HCT116 (cell line): Measurements from ENCODE around the gene GLRX3. TPM values are rescaled to one million over a fixed set of nuclear protein-coding genes. Genes with fewer than 3 reads are reported as not detected.
A peak's percentile ranks its signal among the peaks of the same experiment; 100 is the strongest.

Experiments
- ATAC-seq: fragments of 200-7000 bp; cut with Tn5 transposase; 2 replicates; pipeline ENCODE4 v1.9.1; 2020; ENCODE audit warnings: mild to moderate bottlenecking, moderate library complexity
- BruUV-seq: library from RNA; stranded (reverse); fragments of 400-500 nt; replicated peaks from 2 replicates; lab custom pipeline; 2021; lab: Mats Ljungman, UMichigan
- CTCF ChIA-PET: fragments of 300-600 bp; sonication (Branson Sonifier 250); formaldehyde crosslinking; loops from one replicate; lab custom pipeline; 2021; ENCODE audit warnings: antibody characterized with exemption; lab: Charles Lee
- POLR2A ChIA-PET: fragments of 300-600, 350-600 bp; sonication (Branson Sonifier 250); formaldehyde crosslinking; loops from one replicate; lab custom pipeline; 2021; ENCODE audit warnings: antibody characterized with exemption; lab: Charles Lee
- RAD21 ChIA-PET, 2 experiments: fragments of 300-600 bp; sonication (Branson Sonifier 250); formaldehyde crosslinking; loops; one replicate each; lab custom pipeline; 2023; ENCODE audit warnings: low total read pairs in 2 of 2; ENCODE audit not compliant: uncharacterized antibody in 2 of 2, unreplicated experiment in 2 of 2, low non-redundant PET in 1 of 2; lab: Charles Lee
- DNase-seq: peaks from one replicate; pipeline ENCODE4 v3.0.0-alpha.2; 2010; ENCODE audit warnings: low read depth, low spot score
- H2AFZ ChIP-seq: fragments of 200-600 bp; shearing (Covaris generic), sonication (generic); 2 replicates; pipeline ENCODE4 v1.6.1; 2017; ENCODE audit warnings: low read depth, mixed run types, mixed read lengths, antibody characterized with exemption, low read length; ENCODE audit not compliant: poor library complexity, severe bottlenecking
- H3K27ac ChIP-seq: 2 replicates; pipeline ENCODE4 v1.5.1; 2012; ENCODE audit warnings: low read depth, low read length
- H3K27me3 ChIP-seq: fragments of 200-600 bp; sonication (generic); 2 replicates; pipeline ENCODE4 v1.6.1; 2016; ENCODE audit warnings: mixed run types, low read length, mixed read lengths; ENCODE audit not compliant: insufficient read depth
- H3K36me3 ChIP-seq, 2 experiments: fragments of 200-500 bp in 1 of 2; fragments of 200-600 bp in 1 of 2; sonication (Bioruptor generic) in 1 of 2; sonication (generic) in 1 of 2; 2 replicates each; pipeline versions ENCODE4 v1.5.1 to v1.6.1; 2014 to 2016; ENCODE audit warnings: low read length in 2 of 2, inconsistent platforms in 1 of 2, mixed read lengths in 1 of 2, mixed run types in 1 of 2; ENCODE audit not compliant: insufficient read depth in 2 of 2, control insufficient read depth in 1 of 2
- H3K4me1 ChIP-seq, 2 experiments: fragments of 200-600 bp in 1 of 2; sonication (generic) in 1 of 2; 2 replicates each; pipeline versions ENCODE4 v1.5.1 to v1.6.1; 2012 to 2017; ENCODE audit warnings: low read length in 2 of 2, inconsistent platforms in 1 of 2, mild to moderate bottlenecking in 1 of 2, mixed read lengths in 1 of 2, mixed run types in 1 of 2, moderate library complexity in 1 of 2; ENCODE audit not compliant: insufficient read depth in 2 of 2, control insufficient read depth in 1 of 2
- H3K4me2 ChIP-seq: fragments of 200-600 bp; sonication (generic); 2 replicates; pipeline ENCODE4 v1.6.1; 2017; ENCODE audit warnings: mixed run types, low read length, mixed read lengths
- H3K4me3 ChIP-seq, 2 experiments: fragments of 200-600 bp in 1 of 2; sonication (generic) in 1 of 2; replicated peaks in 1 of 2; 2 replicates each; pipeline ENCODE4 v1.5.1; 2011 to 2016; ENCODE audit warnings: low read length in 2 of 2, control low read depth in 1 of 2, low read depth in 1 of 2, mild to moderate bottlenecking in 1 of 2, mixed read lengths in 1 of 2, mixed run types in 1 of 2
- H3K79me2 ChIP-seq: fragments of 200-600 bp; sonication (generic); 2 replicates; pipeline ENCODE4 v1.6.1; 2017; ENCODE audit warnings: mild to moderate bottlenecking, mixed run types, low read length, moderate library complexity, mixed read lengths; ENCODE audit not compliant: insufficient read depth
- H3K9ac ChIP-seq: fragments of 200-600 bp; sonication (generic); 2 replicates; pipeline ENCODE4 v1.6.1; 2016; ENCODE audit warnings: low read length, mixed read lengths
- H3K9me2 ChIP-seq: fragments of 200-600 bp; sonication (generic), shearing (Covaris generic); 2 replicates; pipeline ENCODE4 v1.6.1; 2017; ENCODE audit warnings: mixed run types, mild to moderate bottlenecking, moderate library complexity; ENCODE audit not compliant: insufficient read depth
- H3K9me3 ChIP-seq, 2 experiments: fragments of 200-500 bp in 1 of 2; fragments of 200-600 bp in 1 of 2; sonication (Bioruptor generic) in 1 of 2; sonication (generic) in 1 of 2; 2 replicates each; pipeline ENCODE4 v1.6.1; 2014 to 2017; ENCODE audit warnings: low read length in 2 of 2, mixed read lengths in 2 of 2, inconsistent platforms in 1 of 2, low read depth in 1 of 2, mild to moderate bottlenecking in 1 of 2, mixed run types in 1 of 2, moderate library complexity in 1 of 2; ENCODE audit not compliant: control insufficient read depth in 1 of 2, insufficient read depth in 1 of 2
- H4K20me1 ChIP-seq: fragments of 200-600 bp; sonication (generic), shearing (Covaris generic); 2 replicates; pipeline ENCODE4 v1.6.1; 2017; ENCODE audit warnings: mixed run types, mild to moderate bottlenecking, moderate library complexity; ENCODE audit not compliant: insufficient read depth
- CBX3 ChIP-seq: IDR thresholded peaks from 2 replicates; pipeline ENCODE4 v1.6.1; 2012; ENCODE audit warnings: low read depth
- FOSL1 ChIP-seq: IDR thresholded peaks from 2 replicates; pipeline ENCODE4 v1.6.1; 2012; ENCODE audit warnings: low read depth
- JUND ChIP-seq: IDR thresholded peaks from 2 replicates; pipeline ENCODE4 v1.6.1; 2012
- SIN3A ChIP-seq: IDR thresholded peaks from 2 replicates; pipeline ENCODE4 v1.6.1; 2012; ENCODE audit warnings: low read depth
- SRF ChIP-seq: IDR thresholded peaks from 2 replicates; pipeline ENCODE4 v1.6.1; 2012; ENCODE audit warnings: low read depth
- TCF7L2 ChIP-seq: IDR thresholded peaks from 2 replicates; pipeline ENCODE4 v1.7.0; 2011; ENCODE audit warnings: borderline replicate concordance, inconsistent platforms; ENCODE audit not compliant: insufficient read depth, insufficient read length; ENCODE audit errors: extremely low read depth
- ZFX ChIP-seq: fragments of 450-650 bp; IDR thresholded peaks from 2 replicates; pipeline ENCODE4 v1.6.1; 2017
- ZNF274 ChIP-seq: fragments of 200-500 bp; sonication (Bioruptor generic); IDR thresholded peaks from 2 replicates; pipeline ENCODE4 v1.6.1; 2014; ENCODE audit warnings: mild to moderate bottlenecking, low read depth, low read length, inconsistent platforms
- intact Hi-C: fragments of 100-400 bp; cut with micrococcal nuclease; formaldehyde crosslinking; loops from 2 replicates; pipeline ENCODE4 v1.10.0; 2022
- total RNA-seq: library from RNA; stranded (reverse); gene quantifications from one replicate; pipeline ENCODE4 v1.2.1, GENCODE V29; 2021; ENCODE audit not compliant: unreplicated experiment
- TF ChIP-seq, protein P1 (sequence below): IDR thresholded peaks from 2 replicates; pipeline ENCODE4 v1.6.1; 2012

Gene GLRX3
- total RNA-seq, 1 experiment from 2014 or later, result 59.1 TPM

DNA sequence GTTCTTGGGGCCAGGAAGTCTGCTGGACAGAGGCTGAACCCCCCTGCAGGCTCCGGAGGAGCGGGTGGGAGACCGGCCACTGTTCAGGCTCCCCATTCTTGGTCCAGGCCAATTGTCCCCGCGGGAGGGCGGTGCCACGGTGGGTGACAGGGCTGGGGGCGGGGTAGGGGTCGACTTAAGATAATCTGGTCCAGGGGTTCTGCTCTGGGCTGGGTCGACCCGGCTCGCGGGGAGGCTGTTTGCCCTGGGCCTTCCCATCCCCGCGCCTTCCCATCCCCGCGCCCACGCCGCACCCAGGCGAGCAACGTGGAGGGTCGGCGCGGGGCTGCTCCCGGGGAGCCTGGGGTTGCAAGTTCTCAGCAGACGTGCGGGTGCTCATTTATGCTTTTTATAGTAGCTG, 7.3 kb upstream of the GLRX3 start:
- POLR2A ChIA-PET, result no interaction called here
- intact Hi-C loops, result no loop called here

DNA sequence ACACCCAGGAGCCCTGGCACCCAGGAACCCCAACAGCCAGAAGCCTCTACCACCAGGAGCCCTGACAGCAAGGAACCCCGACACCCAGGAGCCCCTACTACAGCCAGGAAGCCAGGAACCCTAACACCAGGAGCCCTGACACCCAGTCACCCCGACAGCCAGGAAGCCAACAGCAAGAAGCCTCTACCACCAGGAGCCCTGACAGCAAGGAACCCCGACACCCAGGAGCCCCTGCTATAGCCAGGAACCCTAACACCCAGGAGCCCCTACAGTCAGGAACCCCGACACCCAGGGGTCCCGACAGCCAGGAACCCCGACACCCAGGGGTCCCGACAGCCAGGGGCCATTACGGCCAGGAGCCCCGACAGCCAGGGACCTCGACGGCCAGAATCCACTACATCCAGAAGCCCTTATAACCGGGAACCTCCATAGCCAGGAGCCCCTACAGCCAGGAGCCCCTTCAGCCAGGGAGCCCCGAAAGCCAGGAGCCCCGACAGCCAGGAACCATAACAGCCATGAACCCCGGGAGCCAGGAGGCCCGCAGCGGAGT, 440 bp upstream of the GLRX3 start:
- peak; percentile 34 for ATAC-seq
- Histone ChIP-seq H3K4me3 (peak overlapping the region; percentile 61 to 73), H3K9me3 (no peaks in the 10 kb centered on the region), H3K36me3 (no peaks in the 10 kb centered on the region), H3K4me2 (peak overlapping the region; percentile 75), H3K9me2 (no peaks in the 10 kb centered on the region), H3K27ac (peak overlapping the region; percentile 64; the same call in 1 of the 2 replicates), H3K4me1 (peaks cover 8 to 24% of the 10 kb centered on the region in 2 experiments; a peak in 3 of 4 replicates), H4K20me1 (0 out of 2 replicates have a peak, but pooled peaks cover 6% of the 10 kb centered on the region), H3K27me3 (no peaks in the 10 kb centered on the region), H2AFZ (no peak overlapping the region), H3K9ac (peak overlapping the region; percentile 73), H3K79me2 (peaks cover 41% of the 10 kb centered on the region)
- ChIA-PET RAD21 (no interaction called here), POLR2A (interaction anchor here (1.0 kb wide), 1 partner anchor 25 kb away, joined by 11 read pairs; the partner anchor contains the start of gene C10orf143), CTCF (interaction anchor here (3.7 kb wide), 1 partner anchor 25 kb away, joined by 16 read pairs; the partner anchor contains the start of gene C10orf143)
- intact Hi-C loops, result loop anchor here (1.0 kb wide), 1 partner anchor 24 kb away; no protein-coding TSS in a partner anchor
- DNase-seq, result no peak
- TF ChIP-seq TCF7L2, result no peak
- TF ChIP-seq, protein P1, sequence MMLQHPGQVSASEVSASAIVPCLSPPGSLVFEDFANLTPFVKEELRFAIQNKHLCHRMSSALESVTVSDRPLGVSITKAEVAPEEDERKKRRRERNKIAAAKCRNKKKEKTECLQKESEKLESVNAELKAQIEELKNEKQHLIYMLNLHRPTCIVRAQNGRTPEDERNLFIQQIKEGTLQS, result no peak
- TF ChIP-seq FOSL1, result no peak
- BruUV-seq, result TSS peak; percentile 64

More for the DNA sequence above, 7.3 kb upstream of the GLRX3 start:
- Histone ChIP-seq H3K4me2 (no peak overlapping the region), H4K20me1 (no peaks in the 10 kb centered on the region), H3K4me3 (no peak overlapping the region), H3K9me2 (no peaks in the 10 kb centered on the region), H2AFZ (no peak overlapping the region), H3K27me3 (no peaks in the 10 kb centered on the region), H3K4me1 (peaks cover 0 to 4% of the 10 kb centered on the region in 2 experiments; a peak in 1 of 4 replicates), H3K27ac (no peak overlapping the region), H3K9ac (no peak overlapping the region), H3K36me3 (no peaks in the 10 kb centered on the region), H3K79me2 (no peaks in the 10 kb centered on the region), H3K9me3 (no peaks in the 10 kb centered on the region)
- CTCF ChIA-PET, result interaction anchor here (2.2 kb wide), 1 partner anchor 17 kb away, joined by 6 read pairs; the partner anchor contains the start of gene C10orf143
- RAD21 ChIA-PET, result no interaction called here
- no TSS peak for BruUV-seq
- DNase-seq (no peak), ATAC-seq (no peak)
- TF ChIP-seq JUND (no peak), ZFX (no peak), FOSL1 (no peak), CBX3 (no peak), ZNF274 (no peak), SRF (no peak), SIN3A (no peak)
- TF ChIP-seq, protein P1, result no peak
